Spleen (tissue), 7 donors: ENCODE measurements around the gene LRRC7.

Experiments used
- POLR2A ChIP-seq, 3 donors: fragments of 450-650 bp; IDR thresholded peaks; one replicate each; pipeline ENCODE4 v1.5.1; 2017; ENCODE audit warnings: antibody characterized with exemption in 3 of 3, mild to moderate bottlenecking in 1 of 3
- POLR2AphosphoS5 ChIP-seq, 3 donors: sonication (generic); formaldehyde crosslinking; IDR thresholded peaks; one replicate each; pipeline ENCODE4 v1.5.1; 2017; ENCODE audit warnings: antibody characterized with exemption in 3 of 3
- TF ChIP-seq, protein P1 (sequence below), 11 experiments: fragments of 200-600 bp in 7 of 11; fragments of 450-650 bp in 4 of 11; sonication (generic) in 4 of 11; IDR thresholded peaks in 8 of 11; conservative IDR thresholded peaks in 3 of 11; 1 replicate in 7 of 11; 2 replicates in 4 of 11; pipeline versions ENCODE4 v1.4.0 to v1.8.0; 2016 to 2021; ENCODE audit warnings: antibody characterized with exemption in 11 of 11, inconsistent platforms in 4 of 11, mild to moderate bottlenecking in 1 of 11
- donor health status: DM: no; HTN: no; CAD: no; lungs with moderate emphysema.
- donor health status: DM: no; HTN: no; CAD: no.
- donor health status: DM: no; HTN: no; CAD: no.

GRCh38 chr1:70041317-70042045 is 473.8 kb downstream of the LRRC7 start:
- TF ChIP-seq POLR2AphosphoS5 (IDR thresholded peaks at IDR 0.05): no peak
- TF ChIP-seq, protein P1, sequence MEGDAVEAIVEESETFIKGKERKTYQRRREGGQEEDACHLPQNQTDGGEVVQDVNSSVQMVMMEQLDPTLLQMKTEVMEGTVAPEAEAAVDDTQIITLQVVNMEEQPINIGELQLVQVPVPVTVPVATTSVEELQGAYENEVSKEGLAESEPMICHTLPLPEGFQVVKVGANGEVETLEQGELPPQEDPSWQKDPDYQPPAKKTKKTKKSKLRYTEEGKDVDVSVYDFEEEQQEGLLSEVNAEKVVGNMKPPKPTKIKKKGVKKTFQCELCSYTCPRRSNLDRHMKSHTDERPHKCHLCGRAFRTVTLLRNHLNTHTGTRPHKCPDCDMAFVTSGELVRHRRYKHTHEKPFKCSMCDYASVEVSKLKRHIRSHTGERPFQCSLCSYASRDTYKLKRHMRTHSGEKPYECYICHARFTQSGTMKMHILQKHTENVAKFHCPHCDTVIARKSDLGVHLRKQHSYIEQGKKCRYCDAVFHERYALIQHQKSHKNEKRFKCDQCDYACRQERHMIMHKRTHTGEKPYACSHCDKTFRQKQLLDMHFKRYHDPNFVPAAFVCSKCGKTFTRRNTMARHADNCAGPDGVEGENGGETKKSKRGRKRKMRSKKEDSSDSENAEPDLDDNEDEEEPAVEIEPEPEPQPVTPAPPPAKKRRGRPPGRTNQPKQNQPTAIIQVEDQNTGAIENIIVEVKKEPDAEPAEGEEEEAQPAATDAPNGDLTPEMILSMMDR (IDR thresholded peaks at IDR 0.05 in 8 of 11, conservative IDR thresholded peaks at IDR 0.05 in 3 of 11): no peak
- TF ChIP-seq POLR2A (IDR thresholded peaks at IDR 0.05): no peak
